Panc1 (cell line): ENCODE results near the gene GPR15LG. TPM values are rescaled to one million over a fixed set of nuclear protein-coding genes. Genes with fewer than 3 reads are reported as not detected.
"Not testable (repeated sequence)": the region's sequence is repeated elsewhere in the genome, so short reads cannot be mapped to it uniquely, and the experiment has no call there.

ENCODE experiments used
- ATAC-seq: fragments of 200-7000 bp; cut with Tn5 transposase; 2 replicates; pipeline ENCODE4 v1.9.1; 2020; ENCODE audit warnings: mild to moderate bottlenecking, moderate library complexity
- BruUV-seq: library from RNA; stranded (reverse); fragments of 400-500 nt; replicated peaks from 2 replicates; lab custom pipeline; 2021; lab: Mats Ljungman, UMichigan
- CTCF ChIA-PET: fragments of 300-600 bp; sonication (Branson Sonifier 250); formaldehyde crosslinking; loops from one replicate; lab custom pipeline; 2022; ENCODE audit warnings: antibody characterized with exemption; lab: Charles Lee
- POLR2A ChIA-PET: fragments of 300-600 bp; sonication (Branson Sonifier 250); formaldehyde crosslinking; loops from one replicate; lab custom pipeline; 2022; ENCODE audit warnings: antibody characterized with exemption; lab: Charles Lee
- DNase-seq: peaks from one replicate; pipeline ENCODE4 v3.0.0-alpha.2; 2010; ENCODE audit warnings: low read depth, low spot score
- H3K27ac ChIP-seq: 2 replicates; pipeline ENCODE4 v1.5.1; 2011; ENCODE audit warnings: mild to moderate bottlenecking, low read length, inconsistent platforms
- H3K27me3 ChIP-seq: fragments of 200-500 bp; sonication (Bioruptor generic); 2 replicates; pipeline ENCODE4 v1.6.0; 2014; ENCODE audit warnings: low read length, inconsistent platforms; ENCODE audit not compliant: control insufficient read depth, insufficient read depth
- H3K36me3 ChIP-seq: fragments of 200-500 bp; sonication (Bioruptor generic); 2 replicates; pipeline ENCODE4 v1.5.1; 2014; ENCODE audit warnings: inconsistent platforms, mild to moderate bottlenecking, low read length, moderate library complexity; ENCODE audit not compliant: control insufficient read depth, insufficient read depth
- H3K4me1 ChIP-seq: 2 replicates; pipeline ENCODE4 v1.5.1; 2011; ENCODE audit warnings: inconsistent platforms, mild to moderate bottlenecking, low read length, moderate library complexity; ENCODE audit not compliant: control insufficient read depth, insufficient read depth
- H3K4me3 ChIP-seq, 2 experiments: 2 replicates each; pipeline ENCODE4 v1.5.1; 2011 to 2012; ENCODE audit warnings: low read depth in 2 of 2, low read length in 2 of 2, mild to moderate bottlenecking in 2 of 2, inconsistent platforms in 1 of 2, moderate library complexity in 1 of 2
- H3K9me3 ChIP-seq: fragments of 200-500 bp; sonication (Bioruptor generic); 2 replicates; pipeline ENCODE4 v1.5.1; 2014; ENCODE audit warnings: low read depth, mild to moderate bottlenecking, inconsistent platforms, low read length, moderate library complexity; ENCODE audit not compliant: control insufficient read depth, insufficient read depth
- POLR2AphosphoS5 ChIP-seq: IDR thresholded peaks from 2 replicates; pipeline ENCODE4 v1.6.1; 2012; ENCODE audit warnings: mild to moderate bottlenecking, low read depth, low read length, moderate library complexity
- REST ChIP-seq, 2 experiments: IDR thresholded peaks; 2 replicates each; pipeline ENCODE4 v1.6.1; 2011 to 2012; ENCODE audit warnings: low read depth in 2 of 2, control low read depth in 1 of 2, low read length in 1 of 2, mild to moderate bottlenecking in 1 of 2, moderate library complexity in 1 of 2; ENCODE audit not compliant: insufficient read depth in 1 of 2
- SIN3A ChIP-seq: IDR thresholded peaks from 2 replicates; pipeline ENCODE4 v1.6.1; 2012; ENCODE audit warnings: low read depth, mild to moderate bottlenecking, low read length, moderate library complexity, borderline replicate concordance; ENCODE audit not compliant: insufficient read depth
- TCF7L2 ChIP-seq: IDR thresholded peaks from 2 replicates; pipeline ENCODE4 v1.6.1; 2011; ENCODE audit warnings: mild to moderate bottlenecking, low read depth, low read length, inconsistent platforms
- in situ Hi-C: cut with HindIII; loops from 2 replicates; pipeline ENCODE4 v1.10.0; 2016; ENCODE audit warnings: low sequenced_read_pairs, low pct_unique_long_range_greater_than_20kb
- intact Hi-C: fragments of 100-400 bp; cut with micrococcal nuclease; formaldehyde crosslinking; loops from one replicate; pipeline ENCODE4 v1.10.0; 2022; ENCODE audit not compliant: unreplicated experiment
- total RNA-seq: library from RNA; stranded (reverse); gene quantifications from one replicate; pipeline ENCODE4 v1.2.1, GENCODE V29; 2021; ENCODE audit not compliant: unreplicated experiment
- TF ChIP-seq, protein P1 (sequence below): fragments of 450-650 bp; IDR thresholded peaks from 2 replicates; pipeline ENCODE4 v1.5.1; 2017; ENCODE audit warnings: mild to moderate bottlenecking

GPR15LG gene
- total RNA-seq, 1 experiment from 2014 or later: 0.41 TPM

DNA sequence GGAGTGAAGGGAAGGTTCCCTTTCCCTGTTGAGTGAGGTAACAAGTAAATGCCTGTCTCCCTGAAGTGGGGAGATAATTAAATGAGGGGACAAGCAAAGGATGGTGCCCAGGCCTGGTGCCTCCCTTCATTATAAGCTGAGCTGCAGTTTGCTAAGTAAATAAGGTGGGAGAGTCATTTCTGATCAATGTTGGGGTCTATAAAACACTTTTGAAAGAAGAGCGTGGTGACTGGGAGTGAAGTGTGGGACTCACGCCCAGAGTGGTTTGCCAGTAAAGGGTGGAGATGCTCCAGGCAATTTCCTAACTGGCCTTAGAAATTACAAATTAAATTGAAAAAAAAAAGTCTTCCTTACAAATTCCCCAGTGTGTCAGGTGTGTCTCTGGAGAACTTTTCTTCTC, 9.6 kb upstream of the GPR15LG start:
- POLR2A ChIA-PET: no interaction called here
- H3K4me3 ChIP-seq: no peak overlapping the region
- in situ Hi-C loops (no loop called here), intact Hi-C loops (no loop called here)
- H3K4me1 ChIP-seq: no peaks in the 10 kb centered on the region
- no peak for DNase-seq
- no TSS peak for BruUV-seq
- TF ChIP-seq TCF7L2 (no peak), POLR2AphosphoS5 (no peak), SIN3A (no peak), REST (IDR thresholded peaks at IDR 0.05; ENCODE audit: insufficient read depth in 1 of 2, low read depth in 2 of 2, low read length in 1 of 2) (no peak)
- TF ChIP-seq, protein P1, sequence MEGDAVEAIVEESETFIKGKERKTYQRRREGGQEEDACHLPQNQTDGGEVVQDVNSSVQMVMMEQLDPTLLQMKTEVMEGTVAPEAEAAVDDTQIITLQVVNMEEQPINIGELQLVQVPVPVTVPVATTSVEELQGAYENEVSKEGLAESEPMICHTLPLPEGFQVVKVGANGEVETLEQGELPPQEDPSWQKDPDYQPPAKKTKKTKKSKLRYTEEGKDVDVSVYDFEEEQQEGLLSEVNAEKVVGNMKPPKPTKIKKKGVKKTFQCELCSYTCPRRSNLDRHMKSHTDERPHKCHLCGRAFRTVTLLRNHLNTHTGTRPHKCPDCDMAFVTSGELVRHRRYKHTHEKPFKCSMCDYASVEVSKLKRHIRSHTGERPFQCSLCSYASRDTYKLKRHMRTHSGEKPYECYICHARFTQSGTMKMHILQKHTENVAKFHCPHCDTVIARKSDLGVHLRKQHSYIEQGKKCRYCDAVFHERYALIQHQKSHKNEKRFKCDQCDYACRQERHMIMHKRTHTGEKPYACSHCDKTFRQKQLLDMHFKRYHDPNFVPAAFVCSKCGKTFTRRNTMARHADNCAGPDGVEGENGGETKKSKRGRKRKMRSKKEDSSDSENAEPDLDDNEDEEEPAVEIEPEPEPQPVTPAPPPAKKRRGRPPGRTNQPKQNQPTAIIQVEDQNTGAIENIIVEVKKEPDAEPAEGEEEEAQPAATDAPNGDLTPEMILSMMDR: no peak
- H3K27me3 ChIP-seq: no peaks in the 10 kb centered on the region
- no peaks in the 10 kb centered on the region for H3K9me3 ChIP-seq
- ATAC-seq: no peak
- no peak overlapping the region for H3K27ac ChIP-seq
- no peaks in the 10 kb centered on the region for H3K36me3 ChIP-seq
- CTCF ChIA-PET: no interaction called here

GRCh38 chr10:84164442-84164841, 9.2 kb upstream of the GPR15LG start:
- no peaks in the 10 kb centered on the region for H3K36me3 ChIP-seq
- no peak overlapping the region for H3K27ac ChIP-seq
- no peak for ATAC-seq
- no peak overlapping the region for H3K4me3 ChIP-seq
- ChIA-PET CTCF (no interaction called here), POLR2A (no interaction called here)
- no peaks in the 10 kb centered on the region for H3K27me3 ChIP-seq
- BruUV-seq: no TSS peak
- no peak for DNase-seq
- no peaks in the 10 kb centered on the region for H3K4me1 ChIP-seq
- TF ChIP-seq SIN3A (no peak), POLR2AphosphoS5 (no peak)
- intact Hi-C loops (no loop called here), in situ Hi-C loops (no loop called here)
- H3K9me3 ChIP-seq: no peaks in the 10 kb centered on the region

DNA sequence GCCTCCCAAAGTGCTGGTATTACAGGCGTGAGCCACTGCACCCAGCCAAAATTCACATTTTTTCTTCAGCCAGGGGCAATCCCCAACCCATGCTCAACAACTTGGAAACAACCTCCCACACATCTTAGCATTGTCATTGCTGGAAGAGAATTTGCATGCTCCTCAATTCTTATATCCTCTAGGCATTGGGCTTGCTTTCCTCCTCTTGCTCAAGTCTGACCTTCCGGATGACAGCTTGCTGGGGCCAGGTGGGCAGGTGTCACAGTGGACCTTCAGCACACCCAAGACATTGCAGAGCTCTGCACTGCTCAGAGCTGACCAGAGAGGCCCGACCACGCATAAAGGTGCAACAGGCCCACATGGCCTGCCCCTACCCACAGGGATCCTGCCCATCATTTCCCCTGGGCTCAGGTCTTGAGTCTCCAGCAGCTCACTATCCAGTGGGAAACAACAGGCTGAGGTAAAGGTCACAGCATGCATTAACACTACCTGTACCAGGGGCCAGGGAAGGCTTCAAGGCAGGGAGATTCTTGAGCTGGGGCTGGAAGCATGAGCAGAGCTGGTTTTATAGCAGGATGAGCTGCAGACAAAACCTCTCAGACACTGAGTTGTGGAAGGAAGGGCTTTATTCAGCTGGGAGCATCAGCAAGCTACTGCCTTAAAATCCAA, 6.8 kb upstream of the GPR15LG start:
- H3K27me3 ChIP-seq: no peaks in the 10 kb centered on the region
- no peaks in the 10 kb centered on the region for H3K9me3 ChIP-seq
- no peaks in the 10 kb centered on the region for H3K36me3 ChIP-seq
- no peak overlapping the region for H3K27ac ChIP-seq
- TF ChIP-seq POLR2AphosphoS5 (no peak), TCF7L2 (no peak), SIN3A (no peak)
- ChIA-PET POLR2A (no interaction called here), CTCF (interaction anchor here (0.7 kb wide), 1 partner anchor 36 kb away, joined by 3 read pairs; no protein-coding TSS in a partner anchor)
- no peaks in the 10 kb centered on the region for H3K4me1 ChIP-seq
- BruUV-seq: no TSS peak
- no peak overlapping the region for H3K4me3 ChIP-seq
- ATAC-seq (no peak), DNase-seq (no peak)
- in situ Hi-C loops: no loop called here
- intact Hi-C loops: no loop called here

- H3K4me1 ChIP-seq, POLR2A ChIA-PET, BruUV-seq, H3K9me3 ChIP-seq, intact Hi-C loops, H3K27me3 ChIP-seq, H3K27ac ChIP-seq, H3K36me3 ChIP-seq, ATAC-seq, H3K4me3 ChIP-seq, DNase-seq, CTCF ChIA-PET, in situ Hi-C loops: not testable (repeated sequence)
Measured at GRCh38 chr10:84167289-84167653, 6.3 kb upstream of the GPR15LG start.

DNA sequence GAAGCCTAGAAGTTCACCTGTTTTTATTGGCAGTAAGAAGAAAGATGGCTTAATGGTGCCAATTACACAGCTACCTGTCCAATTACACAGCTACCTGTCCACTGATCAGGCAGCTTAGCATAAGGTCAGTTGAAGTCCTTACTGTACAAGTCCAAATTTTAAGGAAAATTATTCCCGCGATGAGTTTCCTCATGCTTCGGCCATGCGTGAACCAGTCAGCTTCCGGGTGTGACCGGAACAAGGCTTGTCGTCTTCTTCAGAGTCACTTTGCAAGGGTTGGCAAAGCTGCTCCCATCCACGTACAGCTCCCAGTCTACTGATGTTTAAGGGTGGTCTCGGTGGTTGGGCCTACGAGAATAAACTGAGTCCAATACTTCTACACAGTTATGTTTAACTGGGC, 5.2 kb upstream of the GPR15LG start:
- BruUV-seq: not testable (repeated sequence)

More for the DNA sequence above, 5.2 kb upstream of the GPR15LG start:
- POLR2A ChIA-PET, ATAC-seq, intact Hi-C loops, DNase-seq, in situ Hi-C loops, H3K9me3 ChIP-seq, H3K4me3 ChIP-seq, H3K27me3 ChIP-seq, H3K27ac ChIP-seq, H3K36me3 ChIP-seq, CTCF ChIA-PET, H3K4me1 ChIP-seq: not testable (repeated sequence)
